HepG2 (cell line): ENCODE data around the gene ST6GALNAC6. TPM values are rescaled to one million over a fixed set of nuclear protein-coding genes. Genes with fewer than 3 reads are reported as not detected.

Experiments used
- ARID3A ChIP-seq: IDR thresholded peaks from 2 replicates; pipeline ENCODE4 v1.6.1; 2012; ENCODE audit warnings: low read depth, low read length, improper control_type of control experiment
- CBX2 ChIP-seq, 2 experiments: fragments of 200-600 bp in 1 of 2; sonication (generic); formaldehyde crosslinking in 1 of 2; IDR thresholded peaks; 2 replicates each; pipeline versions ENCODE4 v1.7.0 to v1.8.1; 2018 to 2022; ENCODE audit warnings: low read depth in 2 of 2, low read length in 1 of 2, mild to moderate bottlenecking in 1 of 2, missing genetic modification reagents in 1 of 2
- CHCHD3 ChIP-seq: sonication (generic); formaldehyde crosslinking; IDR thresholded peaks from 2 replicates; pipeline ENCODE4 v1.8.0; 2022; ENCODE audit warnings: mild to moderate bottlenecking, missing genetic modification reagents, moderate library complexity
- CHD2 ChIP-seq: IDR thresholded peaks from 2 replicates; pipeline ENCODE4 v1.6.1; 2011; ENCODE audit warnings: low read depth, low read length, improper control_type of control experiment
- ESRRA ChIP-seq: sonication (generic); formaldehyde crosslinking; IDR thresholded peaks from 2 replicates; pipeline ENCODE4 v1.5.1; 2020; ENCODE audit warnings: mild to moderate bottlenecking, low read depth, missing genetic modification reagents
- ETV5 ChIP-seq: IDR thresholded peaks from 2 replicates; pipeline ENCODE4 v1.6.1; 2018; ENCODE audit warnings: missing biosample characterization, missing genetic modification reagents, inconsistent platforms, borderline replicate concordance
- HOXD1 ChIP-seq: sonication (generic); formaldehyde crosslinking; IDR thresholded peaks from 2 replicates; pipeline ENCODE4 v1.5.0; 2020; ENCODE audit warnings: missing genetic modification reagents
- NFKB2 ChIP-seq: sonication (generic); formaldehyde crosslinking; IDR thresholded peaks from 2 replicates; pipeline ENCODE4 v1.4.0; 2020; ENCODE audit warnings: missing genetic modification reagents, borderline replicate concordance
- PRDM10 ChIP-seq: sonication (generic); formaldehyde crosslinking; IDR thresholded peaks from 2 replicates; pipeline ENCODE4 v1.4.0; 2020; ENCODE audit warnings: low read depth, missing genetic modification reagents
- RORA ChIP-seq: sonication (generic); formaldehyde crosslinking; IDR thresholded peaks from 2 replicates; pipeline ENCODE4 v1.5.0; 2020; ENCODE audit warnings: mild to moderate bottlenecking, missing genetic modification reagents, moderate library complexity
- SIX4 ChIP-seq: sonication (generic); formaldehyde crosslinking; IDR thresholded peaks from 2 replicates; pipeline ENCODE4 v1.4.0; 2020; ENCODE audit warnings: missing genetic modification reagents
- ZFP1 ChIP-seq: IDR thresholded peaks from 2 replicates; pipeline ENCODE4 v1.6.1; 2016
- ZFP91 ChIP-seq: sonication (generic); formaldehyde crosslinking; IDR thresholded peaks from 2 replicates; pipeline ENCODE4 v1.9.0; 2022; ENCODE audit warnings: missing genetic modification reagents, mild to moderate bottlenecking, borderline replicate concordance
- ZFX ChIP-seq: sonication (generic); formaldehyde crosslinking; IDR thresholded peaks from 2 replicates; pipeline ENCODE4 v1.4.0; 2020; ENCODE audit warnings: mild to moderate bottlenecking, low read depth, missing genetic modification reagents, moderate library complexity
- ZNF431 ChIP-seq: sonication (generic); formaldehyde crosslinking; IDR thresholded peaks from 2 replicates; pipeline ENCODE4 v1.9.0; 2022; ENCODE audit warnings: missing genetic modification reagents, low read depth, mild to moderate bottlenecking, borderline replicate concordance
- ZNF768 ChIP-seq: sonication (generic); formaldehyde crosslinking; IDR thresholded peaks from 2 replicates; pipeline ENCODE4 v1.4.0; 2020; ENCODE audit warnings: missing genetic modification reagents
- polyA plus RNA-seq, 8 experiments: library from polyadenylated mRNA; depleted of rRNA in 3 of 8; stranded (reverse) in 7 of 8; unstranded in 1 of 8; fragments of >200 nt; fragmentation: Illumina TruSeq in 4 of 8; extraction: Trizol in 4 of 8; gene quantifications; 2 replicates each; pipeline versions ENCODE4 v1.2.1 to v1.2.3, GENCODE V29; 2011 to 2016; ENCODE audit warnings: low read depth in 4 of 8, missing spikeins in 1 of 8, mixed read lengths in 1 of 8; ENCODE audit not compliant: insufficient read depth in 1 of 8
- total RNA-seq, 5 experiments: library from RNA; depleted of rRNA; stranded (reverse); fragments of >200 nt; fragmentation: Illumina TruSeq; extraction: Trizol; gene quantifications; 2 replicates each; pipeline ENCODE4 v1.2.3, GENCODE V29; 2016; ENCODE audit warnings: low read depth in 1 of 5
- TF ChIP-seq, protein P1 (sequence below): sonication (generic); formaldehyde crosslinking; IDR thresholded peaks from 2 replicates; pipeline ENCODE4 v1.5.1; 2020; ENCODE audit warnings: mild to moderate bottlenecking, missing genetic modification reagents, moderate library complexity

ST6GALNAC6 gene
- total and polyA plus RNA-seq, 2 of the 13 experiments (the other 11 are each of a cell fraction or from before 2014, with no cell fraction given) = 18.5 to 65.4 TPM

GRCh38 chr9:127947841-127948710 lies 48.7 kb upstream of the ST6GALNAC6 start (continued):
- no peak for TF ChIP-seq CHCHD3 (CRISPR knock-in tag)
- TF ChIP-seq CHD2 = no peak
- TF ChIP-seq ZNF768 = 0 out of 2 replicates have a peak, but pooled peaks have one; percentile 21
- TF ChIP-seq RORA = no peak
- TF ChIP-seq ZFP1 = no peak
- TF ChIP-seq ZFP91 (CRISPR knock-in tag) = peak; percentile 28; the same call in 1 of the 2 replicates
- TF ChIP-seq, protein P1, sequence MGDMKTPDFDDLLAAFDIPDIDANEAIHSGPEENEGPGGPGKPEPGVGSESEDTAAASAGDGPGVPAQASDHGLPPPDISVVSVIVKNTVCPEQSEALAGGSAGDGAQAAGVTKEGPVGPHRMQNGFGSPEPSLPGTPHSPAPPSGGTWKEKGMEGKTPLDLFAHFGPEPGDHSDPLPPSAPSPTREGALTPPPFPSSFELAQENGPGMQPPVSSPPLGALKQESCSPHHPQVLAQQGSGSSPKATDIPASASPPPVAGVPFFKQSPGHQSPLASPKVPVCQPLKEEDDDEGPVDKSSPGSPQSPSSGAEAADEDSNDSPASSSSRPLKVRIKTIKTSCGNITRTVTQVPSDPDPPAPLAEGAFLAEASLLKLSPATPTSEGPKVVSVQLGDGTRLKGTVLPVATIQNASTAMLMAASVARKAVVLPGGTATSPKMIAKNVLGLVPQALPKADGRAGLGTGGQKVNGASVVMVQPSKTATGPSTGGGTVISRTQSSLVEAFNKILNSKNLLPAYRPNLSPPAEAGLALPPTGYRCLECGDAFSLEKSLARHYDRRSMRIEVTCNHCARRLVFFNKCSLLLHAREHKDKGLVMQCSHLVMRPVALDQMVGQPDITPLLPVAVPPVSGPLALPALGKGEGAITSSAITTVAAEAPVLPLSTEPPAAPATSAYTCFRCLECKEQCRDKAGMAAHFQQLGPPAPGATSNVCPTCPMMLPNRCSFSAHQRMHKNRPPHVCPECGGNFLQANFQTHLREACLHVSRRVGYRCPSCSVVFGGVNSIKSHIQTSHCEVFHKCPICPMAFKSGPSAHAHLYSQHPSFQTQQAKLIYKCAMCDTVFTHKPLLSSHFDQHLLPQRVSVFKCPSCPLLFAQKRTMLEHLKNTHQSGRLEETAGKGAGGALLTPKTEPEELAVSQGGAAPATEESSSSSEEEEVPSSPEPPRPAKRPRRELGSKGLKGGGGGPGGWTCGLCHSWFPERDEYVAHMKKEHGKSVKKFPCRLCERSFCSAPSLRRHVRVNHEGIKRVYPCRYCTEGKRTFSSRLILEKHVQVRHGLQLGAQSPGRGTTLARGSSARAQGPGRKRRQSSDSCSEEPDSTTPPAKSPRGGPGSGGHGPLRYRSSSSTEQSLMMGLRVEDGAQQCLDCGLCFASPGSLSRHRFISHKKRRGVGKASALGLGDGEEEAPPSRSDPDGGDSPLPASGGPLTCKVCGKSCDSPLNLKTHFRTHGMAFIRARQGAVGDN (CRISPR knock-in tag) = peak; percentile 56
- TF ChIP-seq ESRRA (CRISPR knock-in tag) = no peak
- TF ChIP-seq HOXD1 = no peak
- TF ChIP-seq NFKB2 (CRISPR knock-in tag) = no peak
- no peak for TF ChIP-seq SIX4 (CRISPR knock-in tag)
- no peak for TF ChIP-seq ETV5 (CRISPR knock-in tag)
- no peak for TF ChIP-seq ARID3A
- TF ChIP-seq ZFX (CRISPR knock-in tag) = peak; percentile 25; the same call in 1 of the 2 replicates
- TF ChIP-seq PRDM10 (CRISPR knock-in tag) = peak; percentile 84
- no peak for TF ChIP-seq CBX2 (IDR thresholded peaks at IDR 0.05; ENCODE audit: low read depth, low read length)
- TF ChIP-seq CBX2 (CRISPR knock-in tag; IDR thresholded peaks at IDR 0.05; ENCODE audit: low read depth) = no peak
- no peak for TF ChIP-seq ZNF431 (CRISPR knock-in tag)
